HG03571 (cell line): ENCODE results near the gene PPFIA4.
"Not testable (repeated sequence)": the region's sequence is repeated elsewhere in the genome, so short reads cannot be mapped to it uniquely, and the experiment has no call there.

Experiments
- ATAC-seq: cut with Tn5 transposase; IDR thresholded peaks from one replicate; pipeline ENCODE4 v1.9.1; 2021; ENCODE audit not compliant: unreplicated experiment

The PPFIA4 gene

DNA sequence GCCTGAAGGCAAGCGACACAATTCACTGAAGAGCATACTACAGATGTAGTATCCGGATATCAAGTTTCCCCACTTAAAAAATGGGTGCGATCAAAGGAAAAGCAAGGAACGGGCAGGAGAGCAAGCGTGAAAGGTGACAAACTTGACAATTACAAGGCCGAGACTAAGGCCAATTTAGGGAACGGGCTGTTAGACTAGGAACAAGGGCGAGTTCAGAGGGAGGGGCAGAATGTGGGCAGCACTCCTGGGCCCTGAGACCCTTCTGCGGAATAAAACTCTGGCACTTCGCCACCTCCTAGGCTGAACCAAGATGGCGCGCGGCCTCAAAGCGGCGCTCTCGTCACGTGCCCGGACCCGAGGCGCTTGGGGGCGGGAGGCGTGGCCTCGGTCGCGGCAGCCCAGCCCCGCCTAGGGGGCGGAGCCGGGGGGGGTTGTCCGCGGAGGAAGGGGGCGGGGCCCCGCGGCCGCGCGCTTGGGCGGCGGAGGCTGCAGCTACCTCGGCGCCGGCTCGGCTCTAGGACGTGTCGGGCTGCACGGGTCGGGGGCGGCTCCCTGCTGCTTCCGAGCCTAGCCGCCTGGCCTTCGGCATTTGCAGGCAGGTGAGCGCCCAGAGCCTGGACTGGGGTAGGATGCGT is at the start of gene PPFIA4:
Gene PPFIA4, plus strand, starts transcription at position 461 of the 635 bp plus-strand sequence. CDS start 12,518 bp downstream, outside the sequence.
- ATAC-seq = peak; percentile 84

DNA sequence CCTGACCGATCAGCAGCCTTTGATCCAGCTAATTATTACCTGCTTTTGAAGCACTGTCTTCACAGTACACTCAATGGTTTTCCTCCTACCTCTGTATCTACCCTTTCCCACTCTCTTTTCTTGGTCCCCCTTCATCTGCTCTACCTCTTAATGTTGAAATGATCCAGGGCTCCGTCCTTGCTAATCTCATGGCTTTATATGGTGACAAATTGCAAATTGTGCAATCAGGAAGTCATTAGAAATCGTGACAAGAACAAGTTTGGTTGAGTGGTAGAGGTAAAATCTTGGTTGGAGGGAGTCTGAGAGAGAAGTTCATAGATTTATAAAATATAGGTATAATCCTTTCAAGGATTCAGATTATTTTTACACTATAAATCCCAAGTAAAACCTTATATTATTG is 49.7 kb upstream of the PPFIA4 start:
- ATAC-seq = no peak

- ATAC-seq = no peak
These were observed 46.8 kb upstream of the PPFIA4 start for GRCh38 chr1:202979459-202979858.

DNA sequence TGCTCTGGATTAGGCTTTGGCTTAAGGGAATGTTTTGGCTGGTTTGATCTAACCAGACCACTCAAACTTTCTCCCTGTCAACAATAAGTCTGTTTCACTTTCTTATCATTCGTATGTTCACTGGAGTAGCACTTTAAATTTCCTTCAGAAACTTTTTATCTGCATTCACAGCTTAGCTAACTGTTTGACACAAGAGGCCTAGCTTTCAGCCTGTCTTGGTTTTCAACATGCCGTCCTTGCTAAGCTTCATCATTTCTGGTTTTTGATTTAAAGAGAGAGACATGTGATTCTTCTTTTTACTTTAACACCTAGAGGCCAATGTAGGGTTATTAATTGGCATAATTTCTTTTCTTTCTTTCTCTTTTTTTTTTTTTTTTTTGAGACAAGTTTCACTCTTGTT is 44.4 kb upstream of the PPFIA4 start:
- no peak for ATAC-seq

GRCh38 chr1:202982715-202983430 is 43.4 kb upstream of the PPFIA4 start:
- no peak for ATAC-seq

GRCh38 chr1:202986120-202986519 is 40.2 kb upstream of the PPFIA4 start:
- not testable (repeated sequence) for ATAC-seq

GRCh38 chr1:202987255-202987654 is 39.0 kb upstream of the PPFIA4 start:
- no peak for ATAC-seq

DNA sequence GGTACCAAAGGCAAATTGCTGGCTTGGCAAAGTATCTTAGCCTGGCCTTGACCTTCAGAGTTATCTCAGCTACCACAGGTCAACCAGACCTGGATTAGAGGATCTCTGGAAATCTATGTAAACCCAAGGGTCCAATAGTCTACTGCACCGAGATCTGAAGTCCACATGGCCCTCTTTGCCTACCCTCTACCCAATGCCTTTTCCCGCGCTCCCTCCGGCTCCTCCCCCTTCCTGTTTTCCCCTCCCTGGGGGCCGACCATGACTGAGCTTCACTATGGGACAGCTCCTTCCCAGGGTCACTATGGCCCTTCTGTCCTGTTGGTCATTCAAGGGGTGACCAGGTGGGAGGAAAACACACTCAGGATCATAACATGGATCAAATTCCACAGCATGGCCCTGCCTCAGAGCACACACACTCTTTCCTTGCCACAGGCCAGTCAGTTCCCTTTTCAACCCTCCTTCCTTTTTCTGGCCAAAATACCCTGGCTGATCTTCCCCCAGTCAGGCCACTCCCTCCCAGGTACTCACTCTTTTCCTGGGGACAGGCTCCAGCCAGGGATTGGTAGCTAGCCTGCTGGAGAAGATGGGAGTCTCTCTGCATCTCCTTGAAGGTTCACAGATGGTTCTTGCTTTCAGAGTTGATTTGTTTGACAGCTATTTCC is 38.2 kb upstream of the PPFIA4 start:
- ATAC-seq = no peak

DNA sequence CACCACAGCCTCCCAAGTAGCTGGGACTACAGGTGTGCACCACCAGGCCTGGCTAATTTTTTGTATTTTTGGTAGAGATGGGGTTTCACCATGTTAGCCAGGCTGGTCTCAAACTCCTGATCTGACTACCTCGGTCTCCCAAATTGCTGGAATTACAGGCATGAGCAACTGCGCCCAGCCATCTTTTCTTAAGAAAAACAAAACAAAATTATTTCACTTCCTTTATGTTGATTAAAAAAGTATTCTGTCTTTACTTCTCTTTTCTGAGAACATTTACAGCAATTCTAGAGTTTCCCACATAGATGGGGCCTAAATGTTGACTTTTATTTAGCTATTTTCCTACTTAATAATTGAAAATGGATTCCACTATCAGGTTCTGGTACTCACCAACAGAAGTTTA is 36.4 kb upstream of the PPFIA4 start:
- no peak for ATAC-seq

- ATAC-seq = no peak
These were observed 35.2 kb upstream of the PPFIA4 start for GRCh38 chr1:202991112-202991511.

DNA sequence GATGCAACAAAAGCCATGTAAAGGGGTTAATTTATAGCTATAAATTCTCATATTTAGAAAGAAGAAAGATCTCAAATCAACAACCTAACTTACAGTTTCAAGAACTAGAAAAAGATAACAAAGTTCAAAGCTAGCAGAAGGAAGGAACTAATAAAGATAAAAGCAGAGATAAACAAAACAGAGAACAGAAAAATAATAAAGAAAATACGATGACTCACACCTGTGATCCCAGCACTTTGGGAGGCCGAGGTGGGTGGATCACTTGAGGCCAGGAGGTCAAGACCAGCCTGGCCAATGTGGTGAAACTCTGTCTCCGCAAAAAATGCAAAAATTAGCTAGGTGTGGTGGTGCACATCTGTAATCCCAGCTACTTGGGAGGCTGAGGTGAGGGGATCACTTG is 31.5 kb upstream of the PPFIA4 start:
- no peak for ATAC-seq

DNA sequence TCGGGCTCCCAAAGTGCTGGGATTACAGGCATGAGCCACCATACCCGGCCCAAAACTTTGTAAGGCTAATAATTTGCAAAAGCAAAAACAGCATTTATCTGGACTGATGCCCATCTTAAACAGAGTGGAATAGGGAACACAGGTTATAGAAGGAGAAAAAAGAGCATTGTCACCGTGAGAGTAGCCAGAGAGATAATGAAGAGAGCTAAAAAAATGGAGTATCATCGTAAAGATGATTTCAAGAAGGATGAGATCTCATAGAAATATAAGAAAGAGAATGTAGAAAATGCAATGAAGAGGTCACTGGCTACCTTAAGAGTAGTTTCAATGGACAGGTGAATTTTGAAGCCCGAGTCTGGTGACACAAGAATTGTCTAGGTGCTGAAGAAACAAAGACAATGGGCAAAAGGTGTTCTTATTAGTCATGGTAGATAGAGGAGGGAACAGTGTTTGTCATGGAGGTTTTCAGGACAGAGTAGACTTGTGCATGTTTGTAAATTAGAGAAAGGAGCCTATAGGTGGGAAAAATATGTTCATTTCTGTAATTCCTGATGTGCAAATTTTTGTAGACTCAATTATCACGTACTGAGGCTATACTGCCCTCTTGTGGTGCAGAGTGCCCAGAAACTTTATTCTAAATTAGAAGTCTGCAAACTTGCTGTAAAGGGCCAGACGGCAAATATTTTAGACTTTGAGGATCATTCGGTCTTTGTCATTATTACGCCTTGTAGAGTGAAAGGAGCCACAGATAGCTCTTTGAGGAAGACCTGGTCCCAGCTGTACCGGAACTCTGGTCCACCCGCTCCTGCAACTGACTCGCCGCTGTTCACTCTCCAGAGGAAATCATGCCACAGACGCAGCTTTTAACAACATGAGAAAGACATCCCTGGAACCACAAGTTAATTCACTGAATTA is 27.2 kb upstream of the PPFIA4 start:
- ATAC-seq = no peak

DNA sequence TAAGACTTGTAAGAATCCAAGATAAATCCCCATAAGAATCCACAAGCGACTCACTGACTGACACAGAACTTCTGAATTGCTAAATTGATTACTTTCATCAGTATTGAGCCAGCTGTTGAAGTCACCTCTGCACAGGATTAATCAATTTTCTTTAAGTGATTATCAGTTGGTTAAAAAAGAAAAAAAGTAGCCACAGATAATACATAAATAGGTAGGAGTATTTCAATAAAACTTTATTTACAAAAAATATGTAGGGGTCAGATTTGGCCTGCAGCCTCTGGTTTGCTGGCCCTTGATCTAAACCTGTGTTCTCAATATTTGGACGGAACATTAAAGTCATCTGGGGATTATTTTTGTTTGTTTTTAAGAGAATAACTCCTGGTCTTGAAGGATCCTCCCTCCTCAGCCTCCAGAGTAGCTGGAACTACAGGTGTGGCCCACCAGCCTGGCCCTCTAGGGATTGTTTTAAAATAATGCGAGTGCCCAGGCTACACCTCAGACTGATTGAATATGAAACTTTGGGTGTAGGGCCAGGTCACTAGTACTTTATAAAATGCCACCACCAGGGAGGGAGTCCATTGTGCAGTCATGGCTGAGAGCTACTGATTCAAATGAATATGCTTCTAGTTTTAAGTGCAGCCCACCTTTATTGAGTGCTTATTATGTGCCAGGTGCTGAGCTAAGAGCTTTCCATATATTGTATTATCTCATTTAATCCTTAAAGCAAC is 25.9 kb upstream of the PPFIA4 start:
- ATAC-seq = no peak

DNA sequence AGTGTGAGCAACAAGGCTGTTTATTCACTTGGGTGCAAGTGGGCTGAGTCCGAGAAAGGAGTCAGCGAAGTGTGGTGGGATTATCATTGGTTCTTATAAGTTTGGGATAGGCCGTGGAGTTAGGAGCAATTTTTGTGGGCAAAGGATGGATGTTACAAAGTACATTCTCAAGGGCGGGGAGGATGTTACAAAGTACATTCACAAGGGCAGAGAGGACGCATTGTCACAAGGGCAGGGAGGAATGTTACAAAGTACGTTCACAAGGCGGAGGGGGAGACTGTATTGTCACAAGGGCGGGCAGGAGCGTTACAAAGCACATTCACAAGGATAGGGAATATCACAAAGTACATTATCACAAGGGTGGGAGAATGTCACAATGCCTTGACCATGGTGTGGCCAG is 24.3 kb upstream of the PPFIA4 start:
- no peak for ATAC-seq

DNA sequence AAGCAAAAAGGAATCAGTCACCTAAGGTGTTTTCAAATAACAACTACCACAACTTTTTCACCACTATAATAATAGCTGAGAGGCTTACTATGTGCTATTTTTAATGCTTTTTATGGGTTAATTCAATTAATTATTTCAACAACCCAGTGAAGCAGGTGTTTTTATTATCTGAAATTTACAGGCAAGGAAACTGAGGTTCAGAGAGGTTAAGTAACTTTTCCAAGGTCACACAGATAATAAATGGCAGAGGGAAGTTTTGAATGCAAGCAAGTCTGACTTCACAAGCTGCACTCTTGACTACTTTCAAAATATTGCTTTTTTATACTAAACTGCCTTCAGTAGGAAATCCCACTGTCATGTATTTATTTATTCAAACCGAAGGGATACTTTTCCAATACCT is 23.3 kb upstream of the PPFIA4 start:
- no peak for ATAC-seq

DNA sequence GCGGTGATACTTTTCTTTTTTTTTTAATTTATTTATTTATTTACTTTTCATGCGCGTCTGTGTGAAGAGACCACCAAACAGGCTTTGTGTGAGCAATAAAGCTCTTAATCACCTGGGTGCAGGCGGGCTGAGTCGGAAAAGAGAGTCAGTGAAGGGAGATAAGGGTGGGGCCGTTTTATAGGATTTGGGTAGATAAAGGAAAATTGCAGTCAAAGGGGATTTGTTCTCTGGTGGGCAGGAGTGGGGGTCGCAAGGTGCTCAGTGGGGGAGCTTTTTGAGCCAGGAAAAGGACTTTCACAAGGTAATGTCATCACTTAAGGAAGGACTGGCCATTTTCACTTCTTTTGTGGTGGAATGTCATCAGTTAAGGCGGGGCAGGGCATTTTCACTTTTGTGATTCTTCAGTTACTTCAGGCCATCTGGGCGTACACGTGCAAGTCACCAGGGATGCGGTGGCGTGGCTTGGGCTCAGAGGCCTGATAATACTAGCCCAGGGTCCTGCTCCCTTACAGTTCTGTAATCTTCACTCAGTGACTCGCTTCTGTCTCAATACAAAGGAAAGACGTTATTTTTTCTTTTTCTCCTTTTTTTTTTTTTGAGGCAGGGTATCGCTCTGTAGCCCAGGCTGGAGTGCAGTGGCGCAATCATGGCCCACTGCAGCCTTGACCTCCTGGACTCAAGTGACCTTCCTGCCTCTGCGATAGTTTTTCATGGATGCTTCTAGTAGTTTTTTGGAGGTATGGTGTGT is 20.7 kb upstream of the PPFIA4 start:
- ATAC-seq = not testable (repeated sequence)

DNA sequence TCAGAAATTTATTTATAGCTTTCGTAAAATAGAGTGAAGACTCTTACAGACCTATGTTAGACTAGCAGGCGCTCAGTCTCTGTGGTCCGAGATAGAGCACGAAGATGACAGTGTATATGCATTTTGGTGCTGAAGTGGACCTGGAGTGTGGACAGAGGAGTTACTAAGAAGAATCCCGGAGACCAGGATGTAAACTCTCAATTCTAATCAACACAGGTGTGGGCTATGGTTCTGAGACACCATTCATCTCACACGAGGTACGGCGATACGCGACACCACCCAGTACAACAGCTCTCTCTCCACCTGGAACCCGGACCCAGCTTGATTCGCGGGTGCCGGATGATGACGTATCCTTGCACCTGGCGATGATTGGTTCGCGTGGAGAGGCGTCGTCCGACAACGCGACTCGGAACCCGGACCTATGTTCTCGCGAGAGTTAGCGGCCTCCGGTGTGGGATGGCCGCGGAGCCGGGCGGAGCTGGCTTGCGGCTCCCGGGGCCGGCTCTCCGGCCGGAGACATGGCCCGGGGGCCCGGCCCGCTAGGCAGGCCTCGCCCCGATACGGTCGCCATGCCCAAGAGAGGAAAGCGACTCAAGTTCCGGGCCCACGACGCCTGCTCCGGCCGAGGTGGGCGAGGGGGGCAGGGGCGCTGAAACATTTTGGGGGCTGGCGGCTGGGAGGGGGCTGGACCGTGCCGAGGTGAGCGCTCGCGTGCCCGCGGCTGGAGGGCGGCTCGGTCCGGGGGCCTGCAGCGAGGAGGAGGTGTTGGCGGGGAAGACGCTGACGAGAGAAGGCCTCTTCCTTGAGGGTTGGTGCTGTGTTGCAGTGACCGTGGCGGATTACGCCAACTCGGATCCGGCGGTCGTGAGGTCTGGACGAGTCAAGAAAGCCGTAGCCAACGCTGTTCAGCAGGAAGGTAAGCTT is 19.1 kb upstream of the PPFIA4 start, which contains the start of gene TMEM183A:
Gene TMEM183A, plus strand, starts transcription at position 427 of the 924 bp plus-strand sequence. Its CDS starts 92 bp downstream, at position 519.
- ATAC-seq = peak; percentile 92

GRCh38 chr1:203009185-203009584 is 17.1 kb upstream of the PPFIA4 start:
- ATAC-seq = no peak

DNA sequence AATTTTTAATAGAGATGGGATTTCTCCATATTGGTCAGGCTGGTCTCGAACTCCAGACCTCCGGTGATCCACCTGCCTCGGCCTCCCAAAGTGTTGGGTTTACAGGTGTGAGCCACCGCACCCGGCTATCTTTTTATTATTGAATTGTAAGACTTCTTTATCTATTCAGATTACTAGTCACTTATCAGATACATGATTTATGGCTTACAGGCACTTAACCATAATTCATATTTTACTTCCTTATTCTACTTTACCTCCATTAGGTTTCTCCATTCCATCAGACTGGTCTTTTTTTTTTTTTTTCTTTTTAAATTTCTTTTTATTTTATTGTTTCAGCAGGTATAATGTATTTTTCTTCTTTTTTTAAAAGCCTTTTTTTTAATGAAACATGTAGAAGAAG is 14.7 kb upstream of the PPFIA4 start:
- no peak for ATAC-seq
